GM19240 (cell line): ENCODE measurements around the gene UBE2O.

Source experiments
- DNase-seq: peaks from one replicate; pipeline ENCODE4 v3.0.0; 2011; ENCODE audit warnings: low spot score; ENCODE audit not compliant: insufficient read length

UBE2O gene

DNA sequence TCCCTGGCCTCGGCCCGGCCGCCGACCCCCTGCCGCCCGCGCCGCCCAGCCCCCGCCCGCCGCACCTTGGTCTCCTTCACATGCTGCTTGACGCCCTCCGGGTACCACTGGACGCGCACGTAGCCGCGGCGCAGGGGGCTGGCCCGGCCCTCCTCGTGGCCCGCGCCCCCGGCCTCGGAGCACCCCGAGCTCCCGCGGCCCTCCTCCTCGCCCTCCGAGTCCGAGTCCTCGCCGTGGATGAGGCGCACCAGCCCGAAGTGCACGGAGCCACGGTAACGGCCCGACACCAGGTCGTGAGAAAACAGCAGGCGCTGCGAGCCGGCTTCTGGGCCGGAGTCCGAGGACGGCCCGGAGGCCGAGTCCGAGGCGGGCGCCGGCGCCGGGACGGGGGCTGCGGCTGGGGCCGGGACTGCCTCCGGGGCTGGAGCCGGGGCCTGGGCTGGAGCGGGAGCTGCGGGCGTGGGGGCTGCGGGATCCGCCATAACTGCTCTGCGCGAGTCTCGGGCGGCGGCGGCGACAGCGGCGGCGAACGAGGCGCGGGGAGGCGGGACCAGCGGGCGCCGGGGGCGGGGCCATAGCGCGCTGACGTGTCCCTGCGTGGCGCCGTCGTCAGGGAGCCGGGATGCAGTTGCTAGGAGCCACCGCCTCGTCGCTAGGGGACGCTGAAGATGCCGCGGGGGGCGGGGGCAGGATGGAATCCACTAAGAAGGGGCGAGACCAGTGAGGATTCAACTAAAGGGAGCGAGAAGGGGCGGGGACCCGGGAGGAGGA is at the start of gene UBE2O:
Gene UBE2O, minus strand, starts transcription at position 493 of the 771 bp plus-strand sequence. Its CDS starts 11 bp downstream, at position 482.
- DNase-seq: peak; percentile 95

DNA sequence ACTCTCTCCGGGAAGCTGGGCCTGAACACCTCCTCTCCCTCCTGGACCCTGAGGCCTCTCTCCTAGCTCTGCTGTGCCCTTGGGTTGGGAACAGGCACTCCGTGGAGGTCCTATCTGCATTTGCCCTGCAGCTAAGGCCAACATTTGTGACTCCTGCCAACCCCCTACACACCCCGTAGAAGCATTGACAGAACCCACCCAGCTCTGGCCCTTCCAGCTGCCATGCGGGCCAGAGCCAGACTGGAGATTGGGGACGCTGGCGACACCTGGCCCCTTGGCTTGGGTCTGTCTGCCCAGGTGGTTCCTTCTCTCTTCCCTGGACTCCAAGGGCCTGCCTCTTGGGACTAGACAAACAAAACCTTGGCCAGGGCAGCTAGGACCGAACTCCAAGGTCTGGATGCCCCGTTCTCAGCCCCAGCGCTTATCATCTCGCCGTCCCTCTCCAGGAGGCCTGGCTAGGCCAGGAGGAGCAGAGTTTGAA is 48.9 kb upstream of the UBE2O start:
- DNase-seq: no peak

- DNase-seq: peak; percentile 79
Measured at GRCh38 chr17:76501018-76501826, 48.3 kb upstream of the UBE2O start, which contains the start of gene RHBDF2. TSS of gene RHBDF2 (minus strand) at chr17:76501423. CDS start at chr17:76481524, 19,899 bp downstream.

- DNase-seq: no peak
Measured at GRCh38 chr17:76500747-76501017, 47.7 kb upstream of the UBE2O start.

DNA sequence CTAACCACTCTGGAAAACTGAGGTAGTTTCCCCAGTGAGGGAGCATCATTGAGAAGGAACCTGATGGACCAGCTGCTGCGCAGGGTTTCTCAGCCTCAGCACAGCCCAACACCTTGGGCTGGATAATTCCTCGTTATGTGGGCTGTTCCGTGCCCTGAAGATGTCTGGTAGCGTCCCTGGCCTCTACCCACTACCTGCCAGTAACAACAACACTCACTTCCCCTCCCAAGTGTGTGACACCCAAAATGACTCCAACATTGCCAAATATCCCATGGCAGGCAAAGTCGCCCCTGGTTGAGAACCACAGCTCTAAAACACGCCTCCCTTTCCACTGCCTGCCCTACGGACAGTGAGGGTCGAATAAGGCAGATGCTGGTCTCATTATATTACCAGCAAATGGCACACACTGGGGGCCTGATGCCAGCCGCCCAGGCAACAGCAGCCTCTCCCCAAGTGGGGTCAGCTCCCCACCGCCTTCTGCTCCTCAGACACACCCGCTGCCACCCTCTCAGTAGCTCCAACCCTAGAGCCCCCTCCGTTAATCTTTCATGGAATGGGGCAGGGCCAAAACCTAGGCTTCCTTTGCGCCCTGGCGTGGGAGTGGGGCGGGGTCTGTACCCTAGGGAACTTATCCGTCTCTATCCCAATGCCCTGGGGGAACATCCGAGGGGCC is 47.3 kb upstream of the UBE2O start:
- DNase-seq: no peak

GRCh38 chr17:76499267-76499667 is 46.3 kb upstream of the UBE2O start:
- no peak for DNase-seq

- DNase-seq: no peak
Measured at GRCh38 chr17:76498876-76499251, 45.9 kb upstream of the UBE2O start.

- no peak for DNase-seq
Measured at GRCh38 chr17:76497979-76498875, 45.3 kb upstream of the UBE2O start.

- DNase-seq: no peak
Measured at GRCh38 chr17:76497699-76497978, 44.7 kb upstream of the UBE2O start.

GRCh38 chr17:76496464-76496863 is 43.5 kb upstream of the UBE2O start:
- DNase-seq: no peak

- no peak for DNase-seq
Measured at GRCh38 chr17:76495663-76496400, 42.9 kb upstream of the UBE2O start.

DNA sequence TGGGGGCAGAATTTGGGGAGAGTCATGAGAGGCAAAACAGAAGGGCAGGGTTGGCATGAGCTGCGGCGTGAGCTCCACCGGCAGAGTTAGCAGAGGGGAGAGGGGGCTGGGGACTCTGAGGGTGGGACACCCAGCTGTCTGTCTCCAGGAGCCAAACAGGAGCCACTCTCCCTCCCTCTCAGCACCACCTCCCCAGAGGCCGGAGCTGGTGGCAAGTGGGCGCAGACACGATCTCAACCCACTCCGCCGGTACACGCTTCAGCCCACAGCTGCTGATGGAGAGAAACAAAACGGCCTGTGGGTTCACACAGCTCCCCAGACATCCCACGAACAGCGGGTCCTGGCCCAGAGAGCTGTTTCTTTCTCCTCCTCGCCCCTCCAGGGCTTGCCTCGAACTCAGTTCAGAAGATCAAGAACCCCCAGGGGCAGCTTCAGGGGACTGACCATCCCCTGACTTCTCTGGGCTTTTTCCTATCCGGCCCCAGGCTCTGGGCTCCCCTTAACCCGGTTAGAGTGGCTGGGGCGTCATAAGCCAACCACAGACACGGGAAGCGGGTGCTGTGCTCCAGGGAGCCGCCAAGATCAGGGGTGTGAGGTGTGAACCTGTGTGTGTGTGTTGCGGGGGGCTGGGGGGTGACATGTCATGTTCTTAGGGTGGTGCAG is 40.7 kb upstream of the UBE2O start:
- DNase-seq: no peak

- no peak for DNase-seq
Measured at GRCh38 chr17:76492989-76493501, 40.1 kb upstream of the UBE2O start.

- DNase-seq: no peak
Measured at GRCh38 chr17:76492123-76492988, 39.4 kb upstream of the UBE2O start.

DNA sequence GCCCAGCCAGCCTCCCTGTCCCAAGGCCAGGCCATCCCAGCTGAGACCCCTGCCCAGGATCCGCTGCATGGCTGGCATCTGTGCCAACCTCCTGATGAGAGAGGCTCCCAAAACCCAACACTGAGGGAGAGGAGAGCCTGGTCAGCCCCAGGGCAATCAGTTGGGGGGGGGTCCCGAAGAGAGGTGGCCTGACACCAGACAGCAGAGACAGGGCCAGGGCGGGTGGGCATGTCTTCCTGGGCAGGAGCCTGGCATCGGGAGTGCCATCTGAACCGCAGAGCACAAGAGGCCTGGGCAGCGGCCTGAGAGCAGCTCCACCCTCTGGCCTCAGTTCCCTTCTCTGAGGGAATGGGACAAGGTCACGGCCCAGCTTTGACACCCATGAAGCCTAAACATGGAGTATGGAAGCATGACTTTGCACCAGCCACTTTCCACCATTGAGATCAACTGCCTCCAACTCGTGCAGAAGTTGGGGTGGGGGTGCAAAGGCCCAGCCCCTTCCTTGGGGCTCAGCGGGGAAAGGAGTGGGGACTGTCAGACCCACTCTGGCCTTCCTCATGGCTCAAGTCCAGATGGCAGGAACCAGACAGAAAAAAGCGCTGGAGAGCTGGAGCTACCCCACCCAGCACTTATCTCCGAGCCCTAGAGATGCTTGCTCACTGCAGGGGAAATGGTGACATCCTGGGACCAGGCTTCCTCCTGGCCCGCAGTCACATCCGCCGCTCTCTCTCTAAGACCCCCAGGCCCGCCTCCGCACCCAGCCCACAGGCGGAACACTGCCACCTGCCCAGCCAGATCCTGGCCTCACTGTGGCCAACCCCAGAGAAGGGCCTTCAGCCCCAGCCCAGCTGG is 38.5 kb upstream of the UBE2O start:
- DNase-seq: no peak

DNA sequence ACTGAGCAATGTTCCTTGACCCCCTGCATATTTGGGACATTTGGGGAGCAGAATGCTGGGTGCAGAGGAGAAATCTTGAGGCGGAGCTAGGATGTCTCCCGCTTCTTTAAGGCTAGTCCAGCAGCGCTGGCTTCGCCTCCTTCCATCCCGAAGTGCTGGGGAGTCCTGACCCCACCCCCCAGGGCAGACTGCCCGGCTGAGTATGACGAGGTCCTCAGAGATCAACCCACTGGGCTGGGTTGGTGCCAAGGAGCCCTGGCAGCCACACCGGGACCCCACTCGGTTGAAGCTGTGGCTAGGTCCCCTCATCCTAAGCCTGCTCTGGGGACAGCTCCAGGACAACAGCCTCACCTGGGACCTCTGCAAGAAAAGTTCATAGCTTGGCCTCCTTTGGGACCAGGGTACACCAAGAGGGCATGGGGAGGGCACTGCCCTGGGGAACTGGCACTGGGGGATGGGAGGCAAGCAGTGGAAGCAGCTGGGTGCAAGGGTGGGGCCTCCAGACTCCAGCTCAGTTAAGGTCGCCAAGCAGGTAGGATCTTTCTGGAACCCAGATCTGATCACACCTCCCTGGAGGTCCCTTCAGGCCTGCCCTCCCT is 37.3 kb upstream of the UBE2O start:
- no peak for DNase-seq

DNA sequence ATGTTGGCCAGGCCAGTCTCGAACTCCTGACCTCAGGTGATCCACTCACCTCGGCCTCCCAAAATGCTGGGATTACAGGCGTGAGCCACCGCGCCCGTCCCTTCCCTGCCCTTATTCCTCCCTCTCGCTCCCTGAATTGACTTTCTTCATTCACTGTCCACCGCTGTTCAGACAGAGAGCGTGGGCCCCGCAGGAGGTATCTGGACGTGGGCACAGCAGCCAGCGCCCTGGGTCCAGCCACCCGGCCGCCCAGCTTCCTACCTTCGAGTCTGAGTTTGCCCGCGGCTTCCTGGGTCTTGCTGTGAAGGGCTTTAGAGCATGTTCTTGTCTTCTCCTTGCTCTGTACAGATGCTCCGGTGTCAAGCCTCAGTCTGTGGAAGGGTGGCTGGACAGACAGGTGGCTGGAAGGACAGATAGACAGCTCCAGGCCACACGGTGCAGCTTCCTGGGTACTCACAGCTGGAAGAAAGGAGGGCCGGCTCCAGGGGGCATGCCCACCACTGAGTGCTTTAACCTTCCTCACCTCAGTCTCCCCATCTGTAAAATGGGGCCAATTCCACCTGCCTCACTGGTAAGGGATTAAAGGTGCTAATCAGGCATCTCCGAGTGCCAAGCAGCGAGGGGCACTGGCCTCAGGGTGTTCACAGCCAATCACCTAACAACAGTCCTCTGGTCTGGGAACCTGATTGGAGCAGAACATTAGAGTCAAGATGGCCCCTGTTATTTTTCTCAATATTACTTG is 34.7 kb upstream of the UBE2O start:
- DNase-seq: no peak
